Activated CD4-positive, alpha-beta T cell treated with anti-CD3 and anti-CD28 coated beads, Interleukin-2, amount 50 U/mL, for 16 hours (primary cell): Measurements from ENCODE around the gene CTDP1.
"Not testable (repeated sequence)": the region's sequence is repeated elsewhere in the genome, so short reads cannot be mapped to it uniquely, and the experiment has no call there.

Experiments
- DNase-seq: peaks from one replicate; pipeline ENCODE4 v3.0.0-alpha.2; 2020

The CTDP1 gene

GRCh38 chr18:79704631-79705030, 25.0 kb downstream of the CTDP1 start:
- no peak for DNase-seq

GRCh38 chr18:79705272-79705671, 25.7 kb downstream of the CTDP1 start:
- no peak for DNase-seq

- no peak for DNase-seq
Observed at GRCh38 chr18:79706006-79706405, 26.4 kb downstream of the CTDP1 start.

GRCh38 chr18:79706658-79707057, 27.1 kb downstream of the CTDP1 start:
- DNase-seq = no peak

GRCh38 chr18:79707239-79707638, 27.6 kb downstream of the CTDP1 start:
- no peak for DNase-seq

GRCh38 chr18:79707671-79708070, 28.1 kb downstream of the CTDP1 start:
- DNase-seq = peak; percentile 28

GRCh38 chr18:79708412-79708811, 28.8 kb downstream of the CTDP1 start:
- DNase-seq = peak; percentile 43

- DNase-seq = no peak
Observed at GRCh38 chr18:79712206-79712857, 32.7 kb downstream of the CTDP1 start.

GRCh38 chr18:79713341-79713740, 33.7 kb downstream of the CTDP1 start:
- DNase-seq = no peak

GRCh38 chr18:79714531-79715240, 35.1 kb downstream of the CTDP1 start:
- DNase-seq = no peak

GRCh38 chr18:79715280-79715679, 35.7 kb downstream of the CTDP1 start:
- no peak for DNase-seq

GRCh38 chr18:79717059-79717458, 37.5 kb downstream of the CTDP1 start:
- DNase-seq = no peak

- no peak for DNase-seq
Observed at GRCh38 chr18:79717555-79718074, 38.0 kb downstream of the CTDP1 start.

GRCh38 chr18:79718126-79718525, 38.5 kb downstream of the CTDP1 start:
- no peak for DNase-seq

GRCh38 chr18:79718878-79719477, 39.4 kb downstream of the CTDP1 start:
- DNase-seq = no peak

GRCh38 chr18:79719478-79720358, 40.1 kb downstream of the CTDP1 start:
- not testable (repeated sequence) for DNase-seq

GRCh38 chr18:79720359-79720733, 40.7 kb downstream of the CTDP1 start:
- peak; percentile 12 for DNase-seq

- no peak for DNase-seq
Observed at GRCh38 chr18:79723036-79723435, 43.4 kb downstream of the CTDP1 start.

- DNase-seq = no peak
Observed at GRCh38 chr18:79723628-79724027, 44.0 kb downstream of the CTDP1 start.

GRCh38 chr18:79724299-79725080, 44.9 kb downstream of the CTDP1 start:
- no peak for DNase-seq

- no peak for DNase-seq
Observed at GRCh38 chr18:79725486-79725885, 45.9 kb downstream of the CTDP1 start.

- no peak for DNase-seq
Observed at GRCh38 chr18:79726721-79727120, 47.1 kb downstream of the CTDP1 start.
